Stimulated activated CD8-positive, alpha-beta memory T cell treated with anti-CD3 and anti-CD28 coated beads, Interleukin-15, amount 100 ng/mL, for 48 hours (primary cell): ENCODE measurements around the gene RRP15.

ENCODE experiments used
- DNase-seq, 2 donors: peaks; one replicate each; pipeline ENCODE4 v3.0.0-alpha.2; 2020; ENCODE audit warnings: low read depth in 2 of 2

Gene RRP15

GRCh38 chr1:218339267-218339831, 54.3 kb downstream of the RRP15 start:
- DNase-seq = no peak

GRCh38 chr1:218341325-218341724, 56.2 kb downstream of the RRP15 start:
- no peak for DNase-seq

- no peak for DNase-seq
These were observed 57.0 kb downstream of the RRP15 start for GRCh38 chr1:218342091-218342490.

- DNase-seq = no peak
These were observed 60.0 kb downstream of the RRP15 start, which contains the start of gene TGFB2 for GRCh38 chr1:218344814-218345672. Gene TGFB2 (plus strand): TSS chr1:218345336. CDS start chr1:218346702, 1,366 bp downstream.

- peak in 1 of 2 donors; percentile 23 for DNase-seq
These were observed 60.7 kb downstream of the RRP15 start for GRCh38 chr1:218345673-218346390.

- no peak for DNase-seq
These were observed 61.5 kb downstream of the RRP15 start for GRCh38 chr1:218346391-218347204.

GRCh38 chr1:218347336-218347722, 62.2 kb downstream of the RRP15 start:
- no peak for DNase-seq

- no peak for DNase-seq
These were observed 62.9 kb downstream of the RRP15 start for GRCh38 chr1:218347723-218348627.

- no peak for DNase-seq
These were observed 63.6 kb downstream of the RRP15 start for GRCh38 chr1:218348628-218349071.

- DNase-seq = no peak
These were observed 64.4 kb downstream of the RRP15 start for GRCh38 chr1:218349348-218350034.

- DNase-seq = no peak
These were observed 65.0 kb downstream of the RRP15 start for GRCh38 chr1:218350035-218350525.

GRCh38 chr1:218350801-218351266, 65.7 kb downstream of the RRP15 start:
- no peak for DNase-seq

- peak in 1 of 2 donors; percentile 9 for DNase-seq
These were observed 66.4 kb downstream of the RRP15 start for GRCh38 chr1:218351391-218352074.

GRCh38 chr1:218352075-218352438, 67.0 kb downstream of the RRP15 start:
- no peak for DNase-seq

GRCh38 chr1:218353656-218354055, 68.6 kb downstream of the RRP15 start:
- DNase-seq = no peak

- DNase-seq = no peak
These were observed 70.2 kb downstream of the RRP15 start for GRCh38 chr1:218355278-218355677.

- no peak for DNase-seq
These were observed 72.3 kb downstream of the RRP15 start for GRCh38 chr1:218357211-218357892.

GRCh38 chr1:218357893-218358232, 72.8 kb downstream of the RRP15 start:
- DNase-seq = no peak
